Lung (tissue), 12 donors: ENCODE data around the gene ZNF467. TPM values are rescaled to one million over a fixed set of nuclear protein-coding genes. Genes with fewer than 3 reads are reported as not detected.

Experiments used
- ATAC-seq: fragments of 200-7000 bp; cut with Tn5 transposase; one replicate; pipeline ENCODE4 v1.9.1; 2020; ENCODE audit warnings: moderate number of reproducible peaks; ENCODE audit not compliant: insufficient read depth, low FRiP score
- DNase-seq, 3 donors: peaks; one replicate each; pipeline ENCODE4 v3.0.0-alpha.2; 2013 to 2017
- H3K27ac ChIP-seq, 2 donors: one replicate each; pipeline ENCODE4 v1.5.1; 2013; ENCODE audit warnings: mild to moderate bottlenecking in 2 of 2, moderate library complexity in 2 of 2, control low read depth in 1 of 2, inconsistent platforms in 1 of 2, low read depth in 1 of 2, low read length in 1 of 2
- H3K27me3 ChIP-seq, 3 donors: one replicate each; pipeline ENCODE4 v1.5.1; 2013; ENCODE audit warnings: low read length in 2 of 3; ENCODE audit not compliant: control insufficient read depth in 3 of 3, insufficient read depth in 3 of 3
- H3K36me3 ChIP-seq, 4 donors: one replicate each; pipeline ENCODE4 v1.5.1; 2013; ENCODE audit warnings: low read length in 4 of 4, mild to moderate bottlenecking in 1 of 4, moderate library complexity in 1 of 4; ENCODE audit not compliant: control insufficient read depth in 4 of 4, insufficient read depth in 4 of 4
- H3K4me1 ChIP-seq, 5 donors: one replicate each; pipeline ENCODE4 v1.5.1; 2013; ENCODE audit warnings: low read length in 5 of 5, mild to moderate bottlenecking in 2 of 5, moderate library complexity in 1 of 5; ENCODE audit not compliant: control insufficient read depth in 5 of 5, insufficient read depth in 5 of 5
- H3K4me3 ChIP-seq: one replicate; pipeline ENCODE4 v1.5.1; 2013; ENCODE audit warnings: mild to moderate bottlenecking, control low read depth, moderate library complexity
- H3K9ac ChIP-seq, 2 donors: one replicate each; pipeline ENCODE4 v1.5.1; 2013; ENCODE audit warnings: low read length in 2 of 2, control low read depth in 1 of 2; ENCODE audit not compliant: insufficient read depth in 1 of 2
- H3K9me3 ChIP-seq, 4 donors: one replicate each; pipeline ENCODE4 v1.5.1; 2013; ENCODE audit warnings: low read length in 3 of 4, mild to moderate bottlenecking in 1 of 4, moderate library complexity in 1 of 4; ENCODE audit not compliant: control insufficient read depth in 4 of 4, insufficient read depth in 3 of 4
- WGBS, 2 donors: extraction: QIAGEN DNeasy Blood & Tissue Kit; methylation state at CpG; one replicate each; pipeline ENCODE4 v1.1.7; 2013; 5-methylcytosine and 5-hydroxymethylcytosine counted together
- polyA plus RNA-seq, 2 donors: library from polyadenylated mRNA; stranded (reverse); fragments of 200-250 nt; gene quantifications; one replicate each; pipeline ENCODE4 v1.2.1, GENCODE V29; 2013
- total RNA-seq, 2 donors: library from RNA; depleted of rRNA in 1 of 2; stranded (reverse); fragments of >200 nt in 1 of 2; gene quantifications; one replicate each; pipeline ENCODE4 v1.2.1, GENCODE V29; 2014 to 2021
- TF ChIP-seq, protein P1 (sequence below): IDR thresholded peaks from 2 replicates; pipeline ENCODE4 v1.5.1; 2012; ENCODE audit warnings: mild to moderate bottlenecking; ENCODE audit errors: control extremely low read depth, extremely low read depth
- donor health status: control.
- donor health status: control.
- donor health status: Bipolar disorder and iron deficiency.
- donor health status: healthy.
- donor health status: DM: yes; HTN: yes; CAD: no.

Gene ZNF467
- total and polyA plus RNA-seq, 4 donors, result 9.8 to 27.2 (median 14.9) TPM

DNA sequence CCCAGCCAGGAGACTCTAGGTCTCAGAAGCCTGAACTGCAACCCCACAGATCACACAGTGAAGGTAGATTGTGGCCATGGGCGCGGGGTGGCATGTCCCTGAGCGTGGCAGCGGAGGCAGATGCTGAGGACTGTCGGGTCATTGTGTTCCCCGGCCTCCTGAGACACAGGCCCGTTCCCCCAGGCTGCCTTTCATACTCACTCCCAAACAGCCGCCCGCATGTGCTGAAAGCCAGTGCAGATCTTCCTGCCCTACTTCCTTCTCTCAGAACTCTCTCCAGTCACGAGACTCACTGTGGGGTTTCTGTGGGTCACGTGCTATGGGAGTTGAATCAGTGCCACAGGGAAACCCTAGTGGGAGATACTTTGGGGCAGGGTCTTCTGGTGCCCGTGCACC lies 48.0 kb downstream of the ZNF467 start:
- Histone ChIP-seq H3K4me1 (no peaks in the 10 kb centered on the region), H3K9me3 (no peaks in the 10 kb centered on the region), H3K27ac (no peak overlapping the region), H3K27me3 (no peaks in the 10 kb centered on the region), H3K4me3 (no peak overlapping the region), H3K36me3 (peaks cover 8 to 81% (median 28%) of the 10 kb centered on the region in 4 donors), H3K9ac (no peak overlapping the region)
- DNase-seq (no peak), ATAC-seq (no peak)
- 53 to 80% methylated on average over 12 of the region's 12 CpGs for WGBS, 2 donors
- TF ChIP-seq, protein P1, sequence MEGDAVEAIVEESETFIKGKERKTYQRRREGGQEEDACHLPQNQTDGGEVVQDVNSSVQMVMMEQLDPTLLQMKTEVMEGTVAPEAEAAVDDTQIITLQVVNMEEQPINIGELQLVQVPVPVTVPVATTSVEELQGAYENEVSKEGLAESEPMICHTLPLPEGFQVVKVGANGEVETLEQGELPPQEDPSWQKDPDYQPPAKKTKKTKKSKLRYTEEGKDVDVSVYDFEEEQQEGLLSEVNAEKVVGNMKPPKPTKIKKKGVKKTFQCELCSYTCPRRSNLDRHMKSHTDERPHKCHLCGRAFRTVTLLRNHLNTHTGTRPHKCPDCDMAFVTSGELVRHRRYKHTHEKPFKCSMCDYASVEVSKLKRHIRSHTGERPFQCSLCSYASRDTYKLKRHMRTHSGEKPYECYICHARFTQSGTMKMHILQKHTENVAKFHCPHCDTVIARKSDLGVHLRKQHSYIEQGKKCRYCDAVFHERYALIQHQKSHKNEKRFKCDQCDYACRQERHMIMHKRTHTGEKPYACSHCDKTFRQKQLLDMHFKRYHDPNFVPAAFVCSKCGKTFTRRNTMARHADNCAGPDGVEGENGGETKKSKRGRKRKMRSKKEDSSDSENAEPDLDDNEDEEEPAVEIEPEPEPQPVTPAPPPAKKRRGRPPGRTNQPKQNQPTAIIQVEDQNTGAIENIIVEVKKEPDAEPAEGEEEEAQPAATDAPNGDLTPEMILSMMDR, result no peak

DNA sequence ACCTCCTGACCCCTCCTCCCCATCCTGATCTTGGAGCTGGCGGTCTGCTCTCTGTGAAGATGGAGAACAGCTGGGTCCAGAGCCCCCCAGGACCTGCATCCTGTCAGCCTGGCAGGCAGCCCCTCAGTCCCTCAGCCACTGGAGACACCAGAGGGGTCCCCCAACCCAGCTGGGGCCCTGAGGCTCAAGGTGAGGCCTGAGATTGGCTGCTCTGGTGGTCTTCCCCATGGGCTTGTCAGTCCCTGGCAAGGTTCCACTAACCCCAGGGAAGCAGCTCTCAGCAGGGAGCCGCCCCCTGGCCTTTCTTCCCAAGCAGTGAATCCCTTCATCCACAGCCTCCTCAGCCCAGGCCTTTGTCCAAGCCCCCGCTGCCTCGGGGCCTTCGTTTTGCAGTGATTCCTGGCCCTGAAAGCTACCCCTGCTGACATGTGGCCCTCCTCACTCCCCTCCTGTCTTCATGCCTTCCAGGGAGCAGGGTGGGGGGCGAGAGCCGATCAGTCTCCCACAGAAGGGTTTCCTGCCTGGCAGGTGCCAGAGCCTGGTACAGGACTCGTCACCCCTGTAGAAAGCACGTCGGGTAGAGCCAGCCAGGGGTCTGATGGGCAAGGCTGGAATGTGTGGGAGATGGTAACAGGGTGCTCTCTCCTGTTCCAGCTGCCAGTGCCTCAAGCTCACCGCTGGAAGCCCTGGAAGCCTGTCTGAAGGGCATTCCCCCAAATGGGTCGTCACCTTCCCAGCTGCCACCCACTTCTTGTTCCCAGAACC lies 48.5 kb downstream of the ZNF467 start:
- DNase-seq (no peak), ATAC-seq (no peak)
- Histone ChIP-seq H3K27me3 (no peaks in the 10 kb centered on the region), H3K9ac (no peak overlapping the region), H3K36me3 (peaks cover 8 to 78% (median 29%) of the 10 kb centered on the region in 4 donors), H3K9me3 (no peaks in the 10 kb centered on the region), H3K27ac (no peak overlapping the region), H3K4me3 (no peak overlapping the region), H3K4me1 (no peaks in the 10 kb centered on the region)
- WGBS, 2 donors, result 83 to 89% methylated on average over 12 of the region's 12 CpGs
- TF ChIP-seq, protein P1, result no peak

DNA sequence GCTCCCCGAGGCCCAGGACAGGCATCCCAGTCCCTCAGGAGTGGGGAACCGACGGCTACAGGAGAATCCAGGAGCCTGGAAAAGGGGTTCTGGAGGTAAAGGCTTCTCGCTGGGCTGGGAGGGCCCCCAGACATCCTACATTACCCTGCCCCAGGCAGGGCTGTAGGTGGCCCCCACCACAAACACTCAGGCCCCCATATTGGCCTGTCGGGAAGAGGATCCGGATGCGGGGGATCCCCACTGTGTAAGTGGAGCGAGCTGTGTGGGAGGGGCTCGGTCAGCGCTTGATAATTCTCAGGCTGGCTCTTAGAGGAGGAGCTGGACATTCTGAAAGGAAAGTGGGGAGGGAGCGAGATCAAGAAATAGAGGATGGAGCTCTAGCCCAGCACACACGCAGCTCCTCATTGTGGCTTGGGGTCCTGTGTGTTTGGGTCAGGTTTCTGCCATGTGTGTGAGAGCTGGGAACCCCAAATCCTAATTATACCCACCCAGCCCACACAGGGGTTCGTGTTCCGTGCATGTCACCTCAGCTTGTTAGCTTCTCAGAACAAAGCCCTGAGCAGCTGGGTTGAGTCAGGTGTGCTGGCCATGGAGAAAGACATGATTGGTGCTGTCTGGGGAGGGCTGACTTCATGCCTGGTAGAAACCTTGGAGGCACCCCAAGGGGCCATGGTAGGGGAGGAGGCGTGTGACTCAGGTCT lies 49.4 kb downstream of the ZNF467 start:
- no peaks in the 10 kb centered on the region for H3K27me3 ChIP-seq
- no peak overlapping the region for H3K4me3 ChIP-seq
- no peaks in the 10 kb centered on the region for H3K4me1 ChIP-seq
- H3K9ac ChIP-seq, result no peak overlapping the region
- no peaks in the 10 kb centered on the region for H3K9me3 ChIP-seq
- ATAC-seq (no peak), DNase-seq (no peak)
- H3K27ac ChIP-seq, result no peak overlapping the region
- peaks cover 6 to 70% (median 26%) of the 10 kb centered on the region in 4 donors for H3K36me3 ChIP-seq
- TF ChIP-seq, protein P1, result no peak
- 95% methylated on average over 15 of the region's 15 CpGs for WGBS, 2 donors
